Cardiac muscle cell (in vitro differentiated cells and primary cell): ENCODE measurements around the gene R3HDM4. TPM values are rescaled to one million over a fixed set of nuclear protein-coding genes. Genes with fewer than 3 reads are reported as not detected.

ENCODE experiments used
- DNase-seq, 2 donors: peaks; one replicate each; pipeline versions ENCODE4 v3.0.0 to v3.0.0-alpha.2; 2010 to 2017; ENCODE audit warnings: low read depth in 1 of 2, low spot score in 1 of 2
- H3K27ac ChIP-seq: fragments of 200-600 bp; sonication (generic); 2 replicates; pipeline ENCODE4 v1.5.1; 2016
- H3K27me3 ChIP-seq: fragments of 200-600 bp; sonication (generic); 2 replicates; pipeline ENCODE4 v1.6.0; 2016; ENCODE audit warnings: control low read depth
- H3K36me3 ChIP-seq: fragments of 200-600 bp; sonication (generic); 2 replicates; pipeline ENCODE4 v1.5.1; 2016; ENCODE audit warnings: control low read depth
- H3K4me1 ChIP-seq: fragments of 200-600 bp; sonication (generic); 2 replicates; pipeline ENCODE4 v1.8.1; 2017; ENCODE audit warnings: low read depth, mild to moderate bottlenecking, mixed run types
- H3K4me3 ChIP-seq: fragments of 200-600 bp; sonication (generic); 2 replicates; pipeline ENCODE4 v1.5.1; 2016; ENCODE audit warnings: mild to moderate bottlenecking
- H3K9me3 ChIP-seq: fragments of 200-600 bp; sonication (generic); 2 replicates; pipeline ENCODE4 v1.5.1; 2017; ENCODE audit warnings: low read depth, mild to moderate bottlenecking, control low read depth
- CTCF ChIP-seq: IDR thresholded peaks from 2 replicates; pipeline ENCODE4 v1.5.1; 2012; ENCODE audit warnings: low read depth, mild to moderate bottlenecking, low read length
- polyA plus RNA-seq: library from polyadenylated mRNA; unstranded; fragments of >200 nt; fragmentation: Nextera tagmentation; extraction: Ambion mirVana; gene quantifications from 2 replicates; pipeline ENCODE4 v1.2.1, GENCODE V29; 2016
- total RNA-seq: library from RNA; depleted of rRNA; stranded (reverse); fragments of >200 nt; gene quantifications from 2 replicates; pipeline ENCODE4 v1.2.3, GENCODE V29; 2016

Gene R3HDM4
- total and polyA plus RNA-seq, 2 experiments from 2014 or later: 60.3 to 82.1 TPM

- no peak for TF ChIP-seq CTCF
- Histone ChIP-seq H3K27me3 (no peaks in the 10 kb centered on the region), H3K36me3 (no peaks in the 10 kb centered on the region), H3K4me1 (no peaks in the 10 kb centered on the region), H3K9me3 (no peaks in the 10 kb centered on the region), H3K27ac (no peak overlapping the region), H3K4me3 (no peak overlapping the region)
- DNase-seq: no peak
Observed at GRCh38 chr19:890831-891230, 22.2 kb downstream of the R3HDM4 start.

GRCh38 chr19:889662-890295 lies 23.2 kb downstream of the R3HDM4 start:
- DNase-seq: no peak
- Histone ChIP-seq H3K27ac (no peak overlapping the region), H3K36me3 (no peaks in the 10 kb centered on the region), H3K4me3 (no peak overlapping the region), H3K27me3 (no peaks in the 10 kb centered on the region), H3K4me1 (no peaks in the 10 kb centered on the region), H3K9me3 (no peaks in the 10 kb centered on the region)
- no peak for TF ChIP-seq CTCF

- H3K9me3 ChIP-seq: no peaks in the 10 kb centered on the region
- H3K27me3 ChIP-seq: no peaks in the 10 kb centered on the region
- no peaks in the 10 kb centered on the region for H3K4me1 ChIP-seq
- no peaks in the 10 kb centered on the region for H3K36me3 ChIP-seq
- no peak overlapping the region for H3K27ac ChIP-seq
- no peak overlapping the region for H3K4me3 ChIP-seq
- no peak for DNase-seq
- TF ChIP-seq CTCF: no peak
Observed at GRCh38 chr19:888581-889385, 24.2 kb downstream of the R3HDM4 start.

- no peak for TF ChIP-seq CTCF
- Histone ChIP-seq H3K9me3 (no peaks in the 10 kb centered on the region), H3K4me3 (no peak overlapping the region), H3K27ac (no peak overlapping the region), H3K4me1 (no peaks in the 10 kb centered on the region), H3K27me3 (no peaks in the 10 kb centered on the region), H3K36me3 (no peaks in the 10 kb centered on the region)
- no peak for DNase-seq
Observed at GRCh38 chr19:887599-887998, 25.4 kb downstream of the R3HDM4 start.

- Histone ChIP-seq H3K4me3 (no peak overlapping the region), H3K9me3 (no peaks in the 10 kb centered on the region), H3K27ac (no peak overlapping the region), H3K27me3 (no peaks in the 10 kb centered on the region), H3K36me3 (no peaks in the 10 kb centered on the region), H3K4me1 (no peaks in the 10 kb centered on the region)
- DNase-seq: peak; percentile 30 to 58
- no peak for TF ChIP-seq CTCF
Observed at GRCh38 chr19:887072-887471, 25.9 kb downstream of the R3HDM4 start.
